IgD-negative memory B cell (primary cell): Measurements from ENCODE around the gene ADCY9. TPM values are rescaled to one million over a fixed set of nuclear protein-coding genes. Genes with fewer than 3 reads are reported as not detected.
A peak's percentile ranks its signal among the peaks of the same experiment; 100 is the strongest.

Source experiments
- H3K27ac Mint-ChIP-seq, 3 donors: one replicate each; pipeline ENCODE4 v1.8.0; 2020 to 2022; ENCODE audit warnings: mild to moderate bottlenecking in 3 of 3, mixed read lengths in 3 of 3, moderate library complexity in 1 of 3
- H3K27me3 Mint-ChIP-seq: one replicate; pipeline ENCODE4 v1.8.0; 2021; ENCODE audit warnings: mixed read lengths
- H3K36me3 Mint-ChIP-seq: one replicate; pipeline ENCODE4 v1.8.0; 2020; ENCODE audit warnings: mild to moderate bottlenecking, mixed read lengths
- H3K4me1 Mint-ChIP-seq, 3 donors: one replicate each; pipeline ENCODE4 v1.8.0; 2020 to 2022; ENCODE audit warnings: mixed read lengths in 3 of 3, mild to moderate bottlenecking in 1 of 3
- H3K4me3 Mint-ChIP-seq, 4 donors: one replicate each; pipeline ENCODE4 v1.8.0; 2020 to 2022; ENCODE audit warnings: mild to moderate bottlenecking in 4 of 4, mixed read lengths in 4 of 4, moderate library complexity in 3 of 4
- H3K9me3 Mint-ChIP-seq, 3 donors: one replicate each; pipeline ENCODE4 v1.8.0; 2020 to 2021; ENCODE audit warnings: mixed read lengths in 3 of 3, mild to moderate bottlenecking in 1 of 3
- polyA plus RNA-seq: library from polyadenylated mRNA; unstranded; fragments of 300-500 nt; fragmentation: Illumina TruSeq; gene quantifications from one replicate; pipeline ENCODE4 v1.2.3, GENCODE V29; 2021

The ADCY9 gene
- polyA plus RNA-seq, 1 donor from 2014 or later, result 0.21 TPM

GRCh38 chr16:4025428-4025827 is 90.8 kb downstream of the ADCY9 start:
- peaks cover 0 to 2% (median 0%) of the 10 kb centered on the region in 3 donors for H3K4me1 Mint-ChIP-seq
- H3K36me3 Mint-ChIP-seq, result no peaks in the 10 kb centered on the region
- peak overlapping the region in 1 of 4 donors; percentile 80 for H3K4me3 Mint-ChIP-seq
- H3K27me3 Mint-ChIP-seq, result peaks cover 4% of the 10 kb centered on the region
- H3K9me3 Mint-ChIP-seq, result peaks cover 0 to 4% (median 2%) of the 10 kb centered on the region in 3 donors
- no peak overlapping the region for H3K27ac Mint-ChIP-seq

- H3K27me3 Mint-ChIP-seq, result peaks cover 4% of the 10 kb centered on the region
- H3K9me3 Mint-ChIP-seq, result peaks cover 0 to 2% (median 0%) of the 10 kb centered on the region in 3 donors
- H3K4me1 Mint-ChIP-seq, result peaks cover 0 to 7% (median 4%) of the 10 kb centered on the region in 3 donors
- no peak overlapping the region for H3K4me3 Mint-ChIP-seq
- no peaks in the 10 kb centered on the region for H3K36me3 Mint-ChIP-seq
- H3K27ac Mint-ChIP-seq, result no peak overlapping the region
Measured at GRCh38 chr16:4021916-4022315, 94.3 kb downstream of the ADCY9 start.

GRCh38 chr16:4021070-4021779 is 95.0 kb downstream of the ADCY9 start:
- Mint-ChIP-seq H3K36me3 (no peaks in the 10 kb centered on the region), H3K9me3 (no peaks in the 10 kb centered on the region), H3K27ac (peak overlapping the region in 1 of 3 donors; percentile 69), H3K27me3 (peaks cover 4% of the 10 kb centered on the region), H3K4me3 (peak overlapping the region in 1 of 4 donors; percentile 27), H3K4me1 (peaks cover 0 to 7% (median 4%) of the 10 kb centered on the region in 3 donors)

- peak overlapping the region in 3 of 4 donors; percentile 12 to 79 (median 34) for H3K4me3 Mint-ChIP-seq
Measured at GRCh38 chr16:4019371-4019791, 96.9 kb downstream of the ADCY9 start.

GRCh38 chr16:4018391-4018790 is 97.9 kb downstream of the ADCY9 start:
- Mint-ChIP-seq H3K9me3 (no peaks in the 10 kb centered on the region), H3K27me3 (peaks cover 5% of the 10 kb centered on the region), H3K27ac (no peak overlapping the region), H3K36me3 (no peaks in the 10 kb centered on the region), H3K4me1 (peaks cover 0 to 7% (median 4%) of the 10 kb centered on the region in 3 donors), H3K4me3 (peak overlapping the region in 1 of 4 donors; percentile 9)

More at GRCh38 chr16:4019371-4019791, 96.9 kb downstream of the ADCY9 start:
- Mint-ChIP-seq H3K9me3 (no peaks in the 10 kb centered on the region), H3K27me3 (peaks cover 4% of the 10 kb centered on the region), H3K4me1 (peaks cover 0 to 7% (median 4%) of the 10 kb centered on the region in 3 donors), H3K36me3 (no peaks in the 10 kb centered on the region), H3K27ac (peak overlapping the region in 1 of 3 donors; percentile 82)

GRCh38 chr16:4017807-4018206 is 98.4 kb downstream of the ADCY9 start:
- no peaks in the 10 kb centered on the region for H3K9me3 Mint-ChIP-seq
- no peaks in the 10 kb centered on the region for H3K36me3 Mint-ChIP-seq
- peaks cover 0 to 6% (median 4%) of the 10 kb centered on the region in 3 donors for H3K4me1 Mint-ChIP-seq
- H3K27me3 Mint-ChIP-seq, result peaks cover 1% of the 10 kb centered on the region
- H3K4me3 Mint-ChIP-seq, result no peak overlapping the region
- no peak overlapping the region for H3K27ac Mint-ChIP-seq

GRCh38 chr16:4016658-4017057 is 99.6 kb downstream of the ADCY9 start:
- Mint-ChIP-seq H3K4me3 (no peak overlapping the region), H3K9me3 (no peaks in the 10 kb centered on the region), H3K27me3 (peaks cover 1% of the 10 kb centered on the region), H3K27ac (peak overlapping the region in 1 of 3 donors; percentile 47), H3K4me1 (peaks cover 0 to 5% (median 4%) of the 10 kb centered on the region in 3 donors), H3K36me3 (no peaks in the 10 kb centered on the region)

GRCh38 chr16:4016005-4016352 is 100.3 kb downstream of the ADCY9 start:
- H3K9me3 Mint-ChIP-seq, result no peaks in the 10 kb centered on the region
- no peak overlapping the region for H3K27ac Mint-ChIP-seq
- no peaks in the 10 kb centered on the region for H3K36me3 Mint-ChIP-seq
- H3K4me3 Mint-ChIP-seq, result no peak overlapping the region
- peaks cover 4% of the 10 kb centered on the region for H3K27me3 Mint-ChIP-seq
- H3K4me1 Mint-ChIP-seq, result peaks cover 0 to 5% (median 4%) of the 10 kb centered on the region in 3 donors

- H3K36me3 Mint-ChIP-seq, result peaks cover under 1% of the 10 kb centered on the region
- H3K4me3 Mint-ChIP-seq, result no peak overlapping the region
- H3K9me3 Mint-ChIP-seq, result no peaks in the 10 kb centered on the region
- H3K4me1 Mint-ChIP-seq, result peaks cover 0 to 5% (median 4%) of the 10 kb centered on the region in 3 donors
- peaks cover 6% of the 10 kb centered on the region for H3K27me3 Mint-ChIP-seq
- no peak overlapping the region for H3K27ac Mint-ChIP-seq
Measured at GRCh38 chr16:4015275-4016004, 100.8 kb downstream of the ADCY9 start.

GRCh38 chr16:4011940-4012629 is 104.2 kb downstream of the ADCY9 start:
- Mint-ChIP-seq H3K36me3 (peaks cover 5% of the 10 kb centered on the region), H3K4me3 (no peak overlapping the region), H3K27me3 (peaks cover 8% of the 10 kb centered on the region), H3K27ac (no peak overlapping the region), H3K9me3 (peaks cover 0 to 2% (median 0%) of the 10 kb centered on the region in 3 donors), H3K4me1 (no peaks in the 10 kb centered on the region)

GRCh38 chr16:4011225-4011939 is 104.9 kb downstream of the ADCY9 start:
- peaks cover 0 to 2% (median 0%) of the 10 kb centered on the region in 3 donors for H3K9me3 Mint-ChIP-seq
- H3K4me1 Mint-ChIP-seq, result no peaks in the 10 kb centered on the region
- no peak overlapping the region for H3K27ac Mint-ChIP-seq
- H3K27me3 Mint-ChIP-seq, result peaks cover 8% of the 10 kb centered on the region
- peaks cover 5% of the 10 kb centered on the region for H3K36me3 Mint-ChIP-seq
- no peak overlapping the region for H3K4me3 Mint-ChIP-seq

GRCh38 chr16:4010225-4011158 is 105.8 kb downstream of the ADCY9 start:
- peaks cover 0 to 2% (median 0%) of the 10 kb centered on the region in 3 donors for H3K9me3 Mint-ChIP-seq
- no peaks in the 10 kb centered on the region for H3K4me1 Mint-ChIP-seq
- H3K27me3 Mint-ChIP-seq, result peaks cover 8% of the 10 kb centered on the region
- no peak overlapping the region for H3K27ac Mint-ChIP-seq
- no peak overlapping the region for H3K4me3 Mint-ChIP-seq
- H3K36me3 Mint-ChIP-seq, result peaks cover 5% of the 10 kb centered on the region

GRCh38 chr16:4009177-4009576 is 107.1 kb downstream of the ADCY9 start:
- Mint-ChIP-seq H3K36me3 (peaks cover 5% of the 10 kb centered on the region), H3K4me3 (no peak overlapping the region), H3K27me3 (peaks cover 8% of the 10 kb centered on the region), H3K4me1 (no peaks in the 10 kb centered on the region), H3K27ac (peak overlapping the region in 1 of 3 donors; percentile 76), H3K9me3 (peaks cover 0 to 2% (median 0%) of the 10 kb centered on the region in 3 donors)
